Jurkat, Clone E6-1 (cell line): ENCODE measurements around the gene PRPF40A.

Experiments
- DNase-seq: peaks from one replicate; pipeline ENCODE4 v3.0.0-alpha.2; 2011; ENCODE audit warnings: low read depth, low spot score
- H3K4me3 ChIP-seq: 2 replicates; pipeline ENCODE4 v1.5.1; 2011; ENCODE audit warnings: mild to moderate bottlenecking, low read length, control low read depth, moderate library complexity

PRPF40A gene

DNA sequence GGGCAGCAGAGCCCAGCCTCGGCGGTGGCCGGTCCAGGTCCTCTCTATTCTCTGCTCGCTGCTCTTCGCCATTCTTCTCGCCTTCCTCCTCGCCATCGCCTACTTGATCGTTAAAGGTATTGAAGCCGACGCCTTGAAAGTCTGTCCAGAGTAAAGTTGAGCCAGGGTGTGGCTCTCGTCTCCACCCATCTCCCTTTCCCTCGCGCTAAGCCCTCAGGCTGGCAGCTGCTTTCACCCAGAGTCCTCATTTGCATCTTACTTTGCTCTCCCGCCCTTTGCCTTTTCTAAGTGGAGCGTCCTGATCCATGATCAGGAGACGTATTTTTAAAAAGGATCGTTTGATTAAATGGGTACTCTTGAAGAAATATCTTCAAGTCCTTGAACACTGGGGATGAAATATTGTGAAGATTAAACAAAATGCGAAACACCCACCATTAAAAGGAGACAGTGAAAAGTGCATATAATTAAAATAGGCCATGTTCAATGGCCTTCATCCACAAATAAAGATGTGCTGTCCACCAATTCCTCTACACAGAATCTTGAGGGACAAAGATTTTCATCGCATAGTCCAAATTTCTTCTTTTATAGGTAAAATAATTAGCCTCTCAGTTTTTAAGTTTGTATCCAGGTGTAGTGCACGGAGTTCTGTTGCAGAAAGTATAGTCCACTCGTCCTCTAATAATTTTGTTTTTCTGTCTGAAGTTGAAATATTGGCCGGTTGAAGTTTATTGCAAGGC is 1.8 kb upstream of the PRPF40A start:
- H3K4me3 ChIP-seq: peak overlapping the region; percentile 90
- peak; percentile 14 for DNase-seq

- H3K4me3 ChIP-seq: peak within 1 kb of the TSS; percentile 90
- DNase-seq: peak; percentile 82
Measured at GRCh38 chr2:152718076-152718908, 1.0 kb upstream of the PRPF40A start, which contains the start of gene ARL6IP6. Gene ARL6IP6 (plus strand): TSS chr2:152718620. CDS start chr2:152718625, 5 bp downstream.

GRCh38 chr2:152716805-152717227 is 445 bp downstream of the PRPF40A start:
- DNase-seq: peak; percentile 50
- H3K4me3 ChIP-seq: peak overlapping the region; percentile 90

DNA sequence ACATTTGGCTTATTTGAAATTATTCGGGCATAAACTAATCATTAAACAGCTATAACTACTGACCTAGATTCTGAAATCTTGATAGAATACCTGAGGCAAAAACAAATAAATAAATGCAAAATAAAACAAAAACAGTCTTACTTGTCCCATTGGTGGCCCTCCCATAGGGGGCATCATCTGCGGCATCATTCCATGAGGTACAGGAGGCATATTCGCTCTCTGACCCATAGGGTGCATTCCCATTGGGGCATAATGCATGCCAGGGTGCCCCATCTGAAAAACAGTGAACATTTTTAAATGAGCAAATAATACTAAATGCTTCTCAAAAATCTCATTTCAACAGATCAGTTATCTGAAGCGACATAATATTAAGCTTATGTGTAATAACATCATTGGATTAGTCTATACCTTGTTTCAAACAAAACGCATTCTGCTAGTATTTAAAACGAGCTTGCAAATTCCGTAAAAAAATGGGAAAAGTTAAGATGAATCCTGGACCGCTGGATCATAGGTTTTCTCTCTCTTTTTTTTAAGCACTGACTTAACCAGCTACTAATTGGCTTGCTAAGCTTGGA is 1.3 kb downstream of the PRPF40A start:
- peak; percentile 73 for DNase-seq
- H3K4me3 ChIP-seq: peak overlapping the region; percentile 90

DNA sequence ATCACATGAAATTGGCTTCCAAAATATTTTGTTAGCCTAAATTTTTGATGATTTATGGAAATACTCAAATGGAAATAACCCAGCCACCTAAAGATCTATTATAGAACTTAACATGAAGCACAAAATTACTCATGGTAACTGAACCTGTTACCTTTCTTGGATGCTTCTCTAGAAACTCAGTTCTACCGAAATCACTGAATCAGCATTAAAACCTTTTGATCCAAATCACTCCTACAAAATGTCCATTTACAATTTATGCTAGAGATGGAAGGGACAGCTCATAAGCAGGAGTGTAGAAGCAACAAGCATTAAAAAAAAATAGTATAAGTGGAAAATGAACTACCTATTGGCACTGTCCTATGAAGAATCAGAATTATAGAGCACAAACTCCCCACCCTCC is 2.1 kb downstream of the PRPF40A start:
- H3K4me3 ChIP-seq: no peak overlapping the region
- DNase-seq: no peak

DNA sequence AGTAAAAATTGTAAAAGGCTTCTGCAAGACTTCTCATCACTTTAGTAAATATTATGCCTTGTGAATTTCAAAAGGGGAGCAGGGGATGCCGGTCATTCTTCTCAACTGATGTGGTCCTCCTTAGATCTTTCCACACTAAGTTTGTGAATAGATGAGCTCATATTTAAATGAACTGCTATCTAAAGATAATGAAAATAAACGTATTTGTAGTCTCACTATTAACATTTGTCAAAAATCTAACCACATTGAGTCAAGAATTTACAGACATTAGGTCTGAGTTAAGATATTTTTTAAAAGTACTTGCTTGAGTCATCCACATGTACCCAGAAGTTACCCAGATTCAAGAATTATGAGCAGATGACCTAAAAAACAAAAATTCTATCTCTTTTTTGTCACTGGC is 6.5 kb downstream of the PRPF40A start:
- no peak for DNase-seq
- no peak overlapping the region for H3K4me3 ChIP-seq

- DNase-seq: no peak
Measured at GRCh38 chr2:152708742-152709141, 8.5 kb downstream of the PRPF40A start.

GRCh38 chr2:152706477-152707021 is 10.7 kb downstream of the PRPF40A start:
- H3K4me3 ChIP-seq: no peak overlapping the region

More at GRCh38 chr2:152708742-152709141, 8.5 kb downstream of the PRPF40A start:
- H3K4me3 ChIP-seq: no peak overlapping the region

DNA sequence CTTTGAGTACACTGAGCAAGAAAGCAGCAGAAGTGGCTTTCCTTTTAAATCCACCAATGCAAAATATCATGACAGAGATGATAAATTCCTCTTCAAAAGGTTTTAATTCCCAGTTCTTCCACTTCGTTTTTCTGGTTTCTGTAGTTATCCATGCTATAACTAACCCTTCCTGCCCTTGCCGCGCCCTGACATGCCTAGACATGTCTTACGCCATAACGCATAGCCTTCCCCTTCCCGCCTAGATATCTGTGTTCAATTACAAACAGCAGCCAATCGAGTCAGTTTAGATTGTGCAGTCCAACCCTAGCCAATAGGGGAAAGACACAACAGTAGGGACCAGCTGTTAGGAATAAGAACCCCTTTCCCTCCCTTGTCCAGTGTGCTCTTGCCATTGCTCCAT is 16.1 kb downstream of the PRPF40A start:
- DNase-seq: no peak

More at GRCh38 chr2:152706477-152707021, 10.7 kb downstream of the PRPF40A start:
- no peak for DNase-seq

GRCh38 chr2:152696476-152696875 is 20.8 kb downstream of the PRPF40A start:
- no peak for DNase-seq
- no peak overlapping the region for H3K4me3 ChIP-seq

More for the DNA sequence above, 16.1 kb downstream of the PRPF40A start:
- no peak overlapping the region for H3K4me3 ChIP-seq

DNA sequence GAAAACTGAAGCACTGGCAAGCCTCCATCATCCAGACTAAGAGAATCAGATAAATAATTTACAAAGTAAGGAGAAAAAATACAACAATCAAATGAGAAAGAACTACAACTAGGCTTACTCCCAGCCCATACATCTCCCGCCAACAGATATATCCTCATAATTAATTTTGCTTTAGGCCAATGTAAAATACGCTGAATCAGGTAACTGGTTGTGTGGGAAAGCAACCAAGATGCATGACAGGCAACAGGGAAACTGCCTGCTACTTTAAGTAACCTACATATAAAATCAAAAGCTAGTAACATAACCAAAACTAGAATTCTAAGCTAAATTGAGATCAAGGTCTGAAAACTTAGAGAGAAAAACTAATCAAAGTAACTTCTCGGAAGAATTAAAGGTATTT is 21.5 kb downstream of the PRPF40A start:
- no peak overlapping the region for H3K4me3 ChIP-seq
- no peak for DNase-seq

GRCh38 chr2:152694161-152694661 is 23.1 kb downstream of the PRPF40A start:
- H3K4me3 ChIP-seq: peak overlapping the region; percentile 0; the same call in 1 of the 2 replicates
- peak; percentile 14 for DNase-seq

- no peak overlapping the region for H3K4me3 ChIP-seq
- no peak for DNase-seq
Measured at GRCh38 chr2:152693033-152693432, 24.2 kb downstream of the PRPF40A start.

DNA sequence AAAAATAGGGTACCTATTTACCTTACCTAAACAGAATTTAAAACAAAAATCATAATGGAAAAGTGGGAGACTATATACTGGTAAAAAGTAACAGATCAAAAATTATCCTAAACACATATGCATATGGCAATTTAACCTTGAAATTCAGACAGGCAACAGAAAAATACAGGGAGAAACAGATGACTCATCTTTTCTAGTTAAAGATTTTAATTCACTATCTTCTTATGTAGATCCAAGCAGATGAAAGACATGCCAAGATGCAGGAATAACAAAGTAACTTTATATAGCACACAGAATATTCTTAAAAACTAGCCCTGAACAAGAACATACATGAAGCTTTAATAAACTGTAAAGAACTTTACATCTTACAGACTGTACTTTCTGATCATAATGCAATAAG is 30.9 kb downstream of the PRPF40A start:
- H3K4me3 ChIP-seq: no peak overlapping the region
- no peak for DNase-seq

DNA sequence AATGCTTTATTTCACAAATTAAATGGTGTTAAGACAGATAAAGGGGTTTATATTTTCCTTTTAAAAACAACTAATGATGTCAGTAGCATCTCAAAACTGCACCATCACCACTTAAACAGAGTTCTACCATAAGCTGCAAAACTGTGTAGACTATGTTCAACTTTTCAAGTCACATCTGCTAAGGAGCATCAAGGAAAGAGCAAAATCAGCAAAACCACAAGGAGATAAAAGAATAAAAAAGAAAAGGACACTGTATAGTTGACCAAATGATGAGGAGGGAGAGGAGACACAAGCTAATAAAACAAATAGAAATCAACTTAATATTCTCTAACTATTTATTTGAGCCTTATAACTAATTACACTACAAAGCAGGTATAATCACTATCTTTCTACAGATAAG is 33.9 kb downstream of the PRPF40A start:
- no peak for DNase-seq

DNA sequence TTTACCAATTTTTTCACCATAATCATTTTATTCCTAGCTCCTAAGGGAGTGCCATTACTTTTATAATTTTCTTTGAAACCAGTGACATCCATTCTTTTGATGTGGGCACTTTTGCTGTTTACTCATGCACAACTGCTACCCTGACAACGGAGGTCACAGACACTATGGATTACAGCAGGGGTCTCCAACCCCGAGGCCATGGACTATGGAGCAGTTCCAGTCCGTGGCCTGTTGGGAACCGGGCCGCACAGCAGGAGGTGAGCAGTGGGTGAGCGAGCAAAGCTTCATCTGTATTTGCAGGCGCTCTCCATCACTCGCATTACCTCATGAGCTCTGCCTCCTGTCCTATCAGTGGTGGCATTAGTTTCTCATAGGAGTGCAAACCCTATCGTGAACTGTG is 34.6 kb downstream of the PRPF40A start:
- no peak for DNase-seq
- H3K4me3 ChIP-seq: no peak overlapping the region

More for the DNA sequence above, 33.9 kb downstream of the PRPF40A start:
- no peak overlapping the region for H3K4me3 ChIP-seq

- no peak for DNase-seq
Measured at GRCh38 chr2:152678808-152679207, 38.5 kb downstream of the PRPF40A start.

GRCh38 chr2:152676461-152676860 is 40.8 kb downstream of the PRPF40A start:
- no peak overlapping the region for H3K4me3 ChIP-seq
- no peak for DNase-seq

More at GRCh38 chr2:152678808-152679207, 38.5 kb downstream of the PRPF40A start:
- H3K4me3 ChIP-seq: no peak overlapping the region

DNA sequence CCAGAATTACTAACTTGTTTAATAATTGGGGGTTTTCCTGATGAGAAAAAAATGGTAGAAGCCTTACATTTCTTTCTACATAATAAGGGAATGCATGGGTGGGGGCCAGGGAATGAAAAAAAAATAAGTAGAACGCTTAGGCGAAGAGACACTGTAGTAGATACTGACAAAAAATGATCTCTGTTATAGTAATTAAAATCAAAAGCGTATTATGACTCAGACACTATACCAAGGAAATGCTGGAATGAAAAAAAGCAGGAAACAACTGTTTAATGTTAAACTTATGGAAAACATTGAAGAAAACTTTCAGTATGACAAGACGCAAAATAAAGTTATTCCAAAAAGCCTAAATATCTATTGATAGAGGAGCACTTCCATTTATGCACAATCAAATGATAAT is 42.9 kb downstream of the PRPF40A start:
- no peak overlapping the region for H3K4me3 ChIP-seq
- no peak for DNase-seq
